ENCODE results near the gene RAB12.

Gene RAB12

GRCh38 chr18:8584798-8585197 lies 24.4 kb upstream of the RAB12 start:
- TF ChIP-seq CTCF (IDR thresholded peaks at IDR 0.05; ENCODE audit: control extremely low read depth, extremely low read depth, low read depth, missing control alignments), result no peak
- DNase-seq (ENCODE audit: extremely low spot score), result no peak
- ChIA-PET POLR2A (no interaction called here), CTCF (interaction anchor here (1.5 to 2.0 kb wide), 2 partner anchors 13 to 399 kb away, joined by 3 to 5 read pairs; no protein-coding TSS in a partner anchor)

GRCh38 chr18:8586941-8587340 lies 22.3 kb upstream of the RAB12 start:
- CTCF ChIA-PET, result interaction anchor here (0.8 kb wide), 1 partner anchor 25 kb away, joined by 3 read pairs; no protein-coding TSS in a partner anchor
- TF ChIP-seq CTCF (IDR thresholded peaks at IDR 0.05; ENCODE audit: control extremely low read depth, extremely low read depth, low read depth, missing control alignments), result no peak
- POLR2A ChIA-PET, result no interaction called here
- DNase-seq (ENCODE audit: extremely low spot score), result no peak

- CTCF ChIA-PET, result interaction anchor here (0.6 kb wide), 1 partner anchor 8 kb away, joined by 3 read pairs; no protein-coding TSS in a partner anchor
- no peak for DNase-seq (ENCODE audit: extremely low spot score)
- TF ChIP-seq CTCF (IDR thresholded peaks at IDR 0.05; ENCODE audit: control extremely low read depth, extremely low read depth, low read depth, missing control alignments), result no peak
- POLR2A ChIA-PET, result no interaction called here
Measured at GRCh38 chr18:8595445-8595844, 13.8 kb upstream of the RAB12 start.

- CTCF ChIA-PET, result interaction anchor here (1.2 to 2.9 kb wide), 6 partner anchors 7 to 75 kb away, joined by 3 to 31 read pairs (median 4); partner anchors contain the start of gene RAB12
- DNase-seq (ENCODE audit: extremely low spot score), result no peak
- TF ChIP-seq CTCF (IDR thresholded peaks at IDR 0.05; ENCODE audit: control extremely low read depth, extremely low read depth, low read depth, missing control alignments), result no peak
- POLR2A ChIA-PET, result interaction anchor here (1.0 kb wide), 1 partner anchor 9 kb away, joined by 3 read pairs; no protein-coding TSS in a partner anchor
Measured at GRCh38 chr18:8601277-8602032, 7.8 kb upstream of the RAB12 start.

GRCh38 chr18:8602040-8602439 lies 7.2 kb upstream of the RAB12 start:
- CTCF ChIA-PET, result interaction anchor here (1.3 kb wide), 1 partner anchor 10 kb away, joined by 3 read pairs; no protein-coding TSS in a partner anchor
- DNase-seq (ENCODE audit: extremely low spot score), result no peak
- TF ChIP-seq CTCF (IDR thresholded peaks at IDR 0.05; ENCODE audit: control extremely low read depth, extremely low read depth, low read depth, missing control alignments), result no peak
- POLR2A ChIA-PET, result interaction anchor here (1.0 kb wide), 1 partner anchor 8 kb away, joined by 3 read pairs; no protein-coding TSS in a partner anchor

- no peak for DNase-seq (ENCODE audit: extremely low spot score)
- no peak for TF ChIP-seq CTCF (IDR thresholded peaks at IDR 0.05; ENCODE audit: control extremely low read depth, extremely low read depth, low read depth, missing control alignments)
- ChIA-PET POLR2A (interaction anchor here (0.9 kb wide), 1 partner anchor 21 kb away, joined by 3 read pairs; no protein-coding TSS in a partner anchor), CTCF (no interaction called here)
Measured at GRCh38 chr18:8602557-8602956, 6.7 kb upstream of the RAB12 start.

Data from GM10248 (cell line).